Measurements from ENCODE around the gene RABGAP1. TPM values are rescaled to one million over a fixed set of nuclear protein-coding genes. Genes with fewer than 3 reads are reported as not detected.

RABGAP1 gene
- 60.2 TPM for total RNA-seq

DNA sequence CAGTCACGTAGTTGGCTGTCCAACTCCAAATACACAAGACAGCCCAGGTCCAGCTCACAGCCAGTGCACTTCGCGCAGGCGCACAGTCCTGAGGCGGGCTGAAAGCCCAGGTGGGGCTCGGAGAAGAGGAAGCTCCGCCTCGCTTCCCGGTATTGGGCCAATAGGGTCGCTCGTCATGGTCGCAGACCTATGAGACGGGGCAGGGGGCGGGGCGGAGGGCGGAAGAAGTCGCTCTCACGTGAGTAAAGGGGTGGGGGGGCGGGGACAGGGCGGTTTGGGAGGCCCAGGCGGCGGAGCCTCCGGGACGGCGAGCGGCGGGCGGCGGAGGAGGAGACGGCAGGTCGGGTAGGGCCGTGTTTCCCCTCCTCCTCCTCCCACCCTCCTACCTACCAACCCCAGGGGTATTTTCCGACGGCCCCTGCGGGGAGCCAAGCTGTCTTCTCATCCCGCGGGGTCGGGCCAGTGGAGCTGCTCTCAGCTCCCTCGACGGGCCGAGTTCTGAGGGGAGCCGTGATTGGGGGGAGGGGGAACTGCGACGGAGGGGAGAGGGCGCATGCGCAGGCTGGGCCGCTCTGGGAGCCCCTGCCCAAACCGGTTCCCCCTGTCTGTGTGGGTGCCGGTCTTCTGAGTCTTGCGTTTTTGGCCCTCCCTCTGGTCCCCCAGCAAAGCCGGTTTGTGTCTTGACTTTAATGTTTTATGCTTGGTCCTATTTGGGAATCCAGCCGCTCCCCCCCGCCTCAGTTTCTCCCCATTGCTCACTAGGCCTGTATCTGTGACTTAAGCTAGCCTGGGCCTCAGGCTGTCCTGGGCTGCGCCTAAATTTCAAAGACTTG is at the start of gene RABGAP1:
Gene RABGAP1, plus strand, starts transcription at position 272 of the 833 bp plus-strand sequence. CDS start 16,040 bp downstream, outside the sequence.
- H3K4me1 ChIP-seq, result peaks cover 36% of the 10 kb centered on the region
- no peaks in the 10 kb centered on the region for H3K9me3 ChIP-seq
- H3K27me3 ChIP-seq, result no peaks in the 10 kb centered on the region
- DNase-seq (ENCODE audit: extremely low spot score in 2 of 2), result peak; percentile 97 to 98
- H3K36me3 ChIP-seq, result peaks cover 0 to 19% of the 10 kb centered on the region in 2 donors
- intact Hi-C loops (cut with DNase I), result no loop called here
- TF ChIP-seq POLR2A (IDR thresholded peaks at IDR 0.05) (peak in 1 of 2 donors; percentile 76), POLR2AphosphoS5 (IDR thresholded peaks at IDR 0.05; ENCODE audit: insufficient read depth in 1 of 2, low read depth in 1 of 2) (peak; percentile 41 to 95)
- TF ChIP-seq, protein P1, sequence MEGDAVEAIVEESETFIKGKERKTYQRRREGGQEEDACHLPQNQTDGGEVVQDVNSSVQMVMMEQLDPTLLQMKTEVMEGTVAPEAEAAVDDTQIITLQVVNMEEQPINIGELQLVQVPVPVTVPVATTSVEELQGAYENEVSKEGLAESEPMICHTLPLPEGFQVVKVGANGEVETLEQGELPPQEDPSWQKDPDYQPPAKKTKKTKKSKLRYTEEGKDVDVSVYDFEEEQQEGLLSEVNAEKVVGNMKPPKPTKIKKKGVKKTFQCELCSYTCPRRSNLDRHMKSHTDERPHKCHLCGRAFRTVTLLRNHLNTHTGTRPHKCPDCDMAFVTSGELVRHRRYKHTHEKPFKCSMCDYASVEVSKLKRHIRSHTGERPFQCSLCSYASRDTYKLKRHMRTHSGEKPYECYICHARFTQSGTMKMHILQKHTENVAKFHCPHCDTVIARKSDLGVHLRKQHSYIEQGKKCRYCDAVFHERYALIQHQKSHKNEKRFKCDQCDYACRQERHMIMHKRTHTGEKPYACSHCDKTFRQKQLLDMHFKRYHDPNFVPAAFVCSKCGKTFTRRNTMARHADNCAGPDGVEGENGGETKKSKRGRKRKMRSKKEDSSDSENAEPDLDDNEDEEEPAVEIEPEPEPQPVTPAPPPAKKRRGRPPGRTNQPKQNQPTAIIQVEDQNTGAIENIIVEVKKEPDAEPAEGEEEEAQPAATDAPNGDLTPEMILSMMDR (IDR thresholded peaks at IDR 0.05), result no peak
- peak within 1 kb of the TSS; percentile 69 to 77 for H3K4me3 ChIP-seq
- peak within 1 kb of the TSS; percentile 89 for H3K27ac ChIP-seq

DNA sequence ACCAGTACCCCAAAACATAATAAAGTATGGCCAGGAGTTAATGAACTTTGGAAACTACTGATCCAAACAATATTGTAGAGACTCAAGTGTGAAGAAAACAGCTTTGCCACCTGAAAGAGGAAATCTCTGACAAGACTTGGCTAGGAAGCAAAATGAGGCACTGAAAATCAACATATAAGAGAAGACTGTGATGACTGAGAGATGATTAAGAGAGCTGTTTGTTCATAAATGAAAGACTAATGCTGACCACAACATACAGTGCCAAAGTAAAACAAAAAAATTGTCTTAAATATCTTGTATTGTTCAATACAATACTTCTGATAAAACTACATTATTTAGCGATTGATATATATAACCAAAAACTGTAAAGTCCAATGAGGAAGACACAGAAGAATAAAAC is 42.9 kb upstream of the RABGAP1 start:
- Histone ChIP-seq H3K9me3 (no peaks in the 10 kb centered on the region), H3K4me3 (no peak overlapping the region), H3K27ac (no peak overlapping the region), H3K27me3 (no peaks in the 10 kb centered on the region), H3K36me3 (peaks cover 0 to 12% of the 10 kb centered on the region in 2 donors), H3K4me1 (peaks cover 31% of the 10 kb centered on the region)
- TF ChIP-seq POLR2AphosphoS5 (IDR thresholded peaks at IDR 0.05; ENCODE audit: insufficient read depth in 1 of 2, low read depth in 1 of 2) (no peak), POLR2A (IDR thresholded peaks at IDR 0.05) (no peak)
- TF ChIP-seq, protein P1 (IDR thresholded peaks at IDR 0.05), result no peak
- no peak for DNase-seq (ENCODE audit: extremely low spot score in 2 of 2)
- intact Hi-C loops (cut with DNase I), result no loop called here

DNA sequence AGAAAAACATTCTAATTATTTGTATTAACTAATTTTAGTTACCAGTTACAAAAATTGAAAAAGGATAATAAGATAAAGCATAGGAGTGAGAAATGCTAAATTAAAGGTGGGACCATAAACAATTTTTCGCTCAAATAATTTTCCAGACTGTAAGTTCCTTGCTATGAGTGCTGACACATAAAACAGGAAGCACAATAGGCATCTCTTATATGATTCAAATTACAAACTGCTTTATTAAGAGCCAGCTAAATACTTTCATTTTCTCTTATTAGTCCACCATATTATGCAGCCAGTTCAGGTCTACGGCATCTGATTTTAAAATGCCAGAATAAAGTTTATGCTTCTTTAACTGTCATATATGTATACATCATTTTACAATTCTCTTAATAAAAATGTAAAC is 40.0 kb upstream of the RABGAP1 start:
- DNase-seq (ENCODE audit: extremely low spot score in 2 of 2), result no peak
- H3K9me3 ChIP-seq, result no peaks in the 10 kb centered on the region
- H3K4me3 ChIP-seq, result no peak overlapping the region
- TF ChIP-seq, protein P1 (IDR thresholded peaks at IDR 0.05), result no peak
- no peak for TF ChIP-seq POLR2AphosphoS5 (IDR thresholded peaks at IDR 0.05; ENCODE audit: insufficient read depth in 1 of 2, low read depth in 1 of 2)
- no peak for TF ChIP-seq POLR2A (IDR thresholded peaks at IDR 0.05)
- H3K36me3 ChIP-seq, result peaks cover 0 to 8% of the 10 kb centered on the region in 2 donors
- H3K27me3 ChIP-seq, result no peaks in the 10 kb centered on the region
- peaks cover 47% of the 10 kb centered on the region for H3K4me1 ChIP-seq
- intact Hi-C loops (cut with DNase I), result no loop called here
- no peak overlapping the region for H3K27ac ChIP-seq

DNA sequence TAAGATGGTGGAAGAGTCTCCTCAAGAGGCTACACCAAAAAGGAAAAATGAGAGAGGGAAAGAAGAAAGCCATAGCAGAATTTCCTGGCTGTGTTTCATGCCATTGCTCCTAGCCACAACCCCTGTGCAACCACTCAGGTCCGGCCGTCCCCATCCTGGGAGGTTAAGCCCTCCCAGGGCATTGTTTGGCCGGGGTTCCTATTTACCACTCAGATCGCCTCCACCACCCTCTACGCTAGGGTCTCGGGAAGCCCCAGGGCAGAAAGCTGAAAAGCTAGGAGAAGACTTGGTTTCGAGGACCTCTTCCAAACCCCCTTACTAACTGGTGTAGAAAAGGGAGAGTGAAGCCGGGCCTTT is 36.4 kb upstream of the RABGAP1 start:
- Histone ChIP-seq H3K36me3 (peaks cover 0 to 4% of the 10 kb centered on the region in 2 donors), H3K4me3 (peak overlapping the region; percentile 66 to 76), H3K9me3 (no peaks in the 10 kb centered on the region), H3K27ac (peak overlapping the region; percentile 88), H3K4me1 (peaks cover 41% of the 10 kb centered on the region), H3K27me3 (no peaks in the 10 kb centered on the region)
- no peak for DNase-seq (ENCODE audit: extremely low spot score in 2 of 2)
- intact Hi-C loops (cut with DNase I), result no loop called here
- no peak for TF ChIP-seq POLR2AphosphoS5 (IDR thresholded peaks at IDR 0.05; ENCODE audit: insufficient read depth in 1 of 2, low read depth in 1 of 2)
- TF ChIP-seq POLR2A (IDR thresholded peaks at IDR 0.05), result no peak
- TF ChIP-seq, protein P1 (IDR thresholded peaks at IDR 0.05), result no peak

All from vagina (tissue), 2 donors.